GM04504 (cell line): ENCODE data around the gene TSSK6.

Experiments used
- DNase-seq: peaks from one replicate; pipeline ENCODE4 v3.0.0-alpha.2; 2012; ENCODE audit warnings: low read depth

TSSK6 gene

GRCh38 chr19:19530889-19531288, 15.5 kb upstream of the TSSK6 start:
- no peak for DNase-seq

- DNase-seq: no peak
These were observed 15.1 kb upstream of the TSSK6 start for GRCh38 chr19:19530423-19530804.

GRCh38 chr19:19529783-19530422, 14.6 kb upstream of the TSSK6 start:
- no peak for DNase-seq

- DNase-seq: no peak
These were observed 13.6 kb upstream of the TSSK6 start, which contains the start of gene YJEFN3 for GRCh38 chr19:19528721-19529490. YJEFN3 (plus strand) TSS chr19:19528911; CDS start chr19:19528933, 22 bp downstream.

- no peak for DNase-seq
These were observed 12.6 kb upstream of the TSSK6 start for GRCh38 chr19:19527674-19528625.

- DNase-seq: no peak
These were observed 12.0 kb upstream of the TSSK6 start for GRCh38 chr19:19527371-19527656.

- no peak for DNase-seq
These were observed 11.4 kb upstream of the TSSK6 start for GRCh38 chr19:19526581-19527370.

GRCh38 chr19:19525611-19526380, 10.4 kb upstream of the TSSK6 start:
- DNase-seq: no peak

- no peak for DNase-seq
These were observed 8.7 kb upstream of the TSSK6 start for GRCh38 chr19:19524053-19524452.

GRCh38 chr19:19523177-19523576, 7.8 kb upstream of the TSSK6 start:
- DNase-seq: no peak

GRCh38 chr19:19520989-19521388, 5.6 kb upstream of the TSSK6 start:
- DNase-seq: no peak

- no peak for DNase-seq
These were observed 1.9 kb upstream of the TSSK6 start for GRCh38 chr19:19517235-19517619.

GRCh38 chr19:19515642-19516519, 533 bp upstream of the TSSK6 start, which contains the start of gene NDUFA13:
NDUFA13 (plus strand) TSS chr19:19516225; CDS start chr19:19516239, 14 bp downstream.
- peak; percentile 82 for DNase-seq

GRCh38 chr19:19514215-19514657, 1.1 kb downstream of the TSSK6 start:
- no peak for DNase-seq

- DNase-seq: no peak
These were observed 1.7 kb downstream of the TSSK6 start for GRCh38 chr19:19513682-19514081.

GRCh38 chr19:19510432-19510831, 4.9 kb downstream of the TSSK6 start:
- no peak for DNase-seq

- DNase-seq: no peak
These were observed 7.1 kb downstream of the TSSK6 start for GRCh38 chr19:19508217-19508616.

- no peak for DNase-seq
These were observed 8.0 kb downstream of the TSSK6 start for GRCh38 chr19:19507354-19507753.

GRCh38 chr19:19506592-19506991, 8.8 kb downstream of the TSSK6 start:
- DNase-seq: no peak
